A673 (cell line): ENCODE data around the gene PSMG3.

Source experiments
- EZH2 ChIP-seq: fragments of 200-600 bp; sonication (generic); IDR thresholded peaks from 2 replicates; pipeline ENCODE4 v1.6.1; 2017; ENCODE audit warnings: borderline replicate concordance, low read depth, mild to moderate bottlenecking, mixed read lengths, antibody characterized with exemption, low read length; ENCODE audit not compliant: poor library complexity, severe bottlenecking
- TF ChIP-seq, protein P1 (sequence below): fragments of 300-800, 200-600 bp; sonication (generic); conservative IDR thresholded peaks from 2 replicates; pipeline ENCODE4 v1.5.1; 2017; ENCODE audit warnings: low read depth, mild to moderate bottlenecking, antibody characterized with exemption, low read length, moderate library complexity, mixed read lengths

DNA sequence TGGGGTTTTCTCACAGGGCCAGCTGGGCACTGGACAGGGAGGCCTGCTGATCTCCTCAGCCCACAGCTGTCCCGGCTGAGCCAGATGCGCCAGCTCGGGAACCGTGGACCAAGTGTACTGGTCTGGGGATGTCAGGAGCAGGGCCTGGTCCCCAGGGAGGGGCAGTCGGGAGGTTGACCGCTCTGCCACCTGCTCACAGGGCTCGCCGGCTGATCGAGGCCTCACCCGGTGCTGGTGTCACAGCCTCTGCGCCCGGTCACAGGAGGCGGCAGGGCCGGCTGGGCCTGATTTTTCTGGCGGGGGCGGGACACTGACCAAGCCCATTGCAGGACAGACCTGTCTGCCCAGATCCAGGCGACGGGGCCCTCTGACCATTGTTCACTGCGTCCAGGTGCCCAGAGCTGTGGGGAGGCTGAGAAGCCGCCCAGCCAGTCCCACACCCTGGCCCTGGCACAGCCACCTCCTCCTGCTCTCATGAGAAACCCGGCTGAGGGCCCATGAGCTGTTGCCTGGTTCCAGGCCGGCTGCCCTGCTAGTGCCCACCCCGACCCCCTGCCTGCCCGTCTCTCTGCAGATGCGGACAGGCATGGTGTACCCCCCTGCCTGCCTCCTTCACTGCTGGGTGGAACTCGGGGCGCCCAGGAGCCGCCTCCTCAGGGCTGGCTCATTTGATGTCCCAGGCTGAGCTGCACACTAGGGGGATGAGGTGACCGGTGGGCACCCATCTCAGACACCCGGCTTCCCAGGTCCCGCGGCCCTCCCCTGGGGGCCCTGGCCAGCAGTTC is 10.8 kb downstream of the PSMG3 start:
- TF ChIP-seq, protein P1, sequence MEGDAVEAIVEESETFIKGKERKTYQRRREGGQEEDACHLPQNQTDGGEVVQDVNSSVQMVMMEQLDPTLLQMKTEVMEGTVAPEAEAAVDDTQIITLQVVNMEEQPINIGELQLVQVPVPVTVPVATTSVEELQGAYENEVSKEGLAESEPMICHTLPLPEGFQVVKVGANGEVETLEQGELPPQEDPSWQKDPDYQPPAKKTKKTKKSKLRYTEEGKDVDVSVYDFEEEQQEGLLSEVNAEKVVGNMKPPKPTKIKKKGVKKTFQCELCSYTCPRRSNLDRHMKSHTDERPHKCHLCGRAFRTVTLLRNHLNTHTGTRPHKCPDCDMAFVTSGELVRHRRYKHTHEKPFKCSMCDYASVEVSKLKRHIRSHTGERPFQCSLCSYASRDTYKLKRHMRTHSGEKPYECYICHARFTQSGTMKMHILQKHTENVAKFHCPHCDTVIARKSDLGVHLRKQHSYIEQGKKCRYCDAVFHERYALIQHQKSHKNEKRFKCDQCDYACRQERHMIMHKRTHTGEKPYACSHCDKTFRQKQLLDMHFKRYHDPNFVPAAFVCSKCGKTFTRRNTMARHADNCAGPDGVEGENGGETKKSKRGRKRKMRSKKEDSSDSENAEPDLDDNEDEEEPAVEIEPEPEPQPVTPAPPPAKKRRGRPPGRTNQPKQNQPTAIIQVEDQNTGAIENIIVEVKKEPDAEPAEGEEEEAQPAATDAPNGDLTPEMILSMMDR = no peak
- no peak for TF ChIP-seq EZH2
